Cortex of kidney (tissue), 1 donor: ENCODE data around the gene TCEA3.
A peak's percentile ranks its signal among the peaks of the same experiment; 100 is the strongest.

ENCODE experiments used
- DNase-seq: peaks from one replicate; lab custom pipeline; 2025; lab: John Stamatoyannopoulos, UW

TCEA3 gene

DNA sequence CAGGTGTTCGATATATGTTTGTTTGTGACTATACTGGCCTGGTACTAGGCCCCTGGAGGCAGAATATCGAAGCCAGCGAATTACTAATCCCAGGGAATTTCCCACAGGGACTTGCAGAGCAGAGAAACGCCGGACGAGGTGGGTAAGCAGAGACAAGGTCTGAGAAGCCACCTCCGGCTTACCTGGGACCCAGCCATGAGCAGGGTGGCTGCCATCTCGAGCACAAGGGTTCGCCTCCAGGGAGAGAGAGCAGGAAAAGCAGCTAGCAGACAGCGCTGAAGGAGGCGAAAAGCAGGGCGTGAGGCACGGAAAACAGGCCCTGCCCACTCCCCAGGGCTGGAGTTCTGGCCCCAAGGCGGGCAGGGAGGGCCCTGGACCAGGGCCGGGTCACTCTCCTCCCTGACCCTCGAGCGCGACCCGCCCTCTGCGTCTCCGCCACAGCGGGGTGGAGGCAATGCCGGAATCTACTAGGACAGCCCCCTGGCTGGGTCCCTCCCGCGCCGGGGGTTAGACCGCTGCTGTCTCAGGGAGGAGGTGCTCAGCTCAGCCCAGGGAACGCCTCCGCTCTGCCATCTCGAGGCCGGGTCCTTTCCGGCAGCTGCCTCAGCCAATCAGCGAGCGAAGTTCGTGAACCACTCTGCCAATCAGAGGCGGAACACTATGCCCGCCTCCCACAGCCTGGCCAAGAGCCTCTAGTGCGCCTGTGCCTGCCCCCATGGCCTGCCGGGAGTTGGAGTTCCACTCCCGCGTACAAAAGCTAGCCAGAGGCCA lies 56.6 kb downstream of the TCEA3 start:
- peak; percentile 95 for DNase-seq

DNA sequence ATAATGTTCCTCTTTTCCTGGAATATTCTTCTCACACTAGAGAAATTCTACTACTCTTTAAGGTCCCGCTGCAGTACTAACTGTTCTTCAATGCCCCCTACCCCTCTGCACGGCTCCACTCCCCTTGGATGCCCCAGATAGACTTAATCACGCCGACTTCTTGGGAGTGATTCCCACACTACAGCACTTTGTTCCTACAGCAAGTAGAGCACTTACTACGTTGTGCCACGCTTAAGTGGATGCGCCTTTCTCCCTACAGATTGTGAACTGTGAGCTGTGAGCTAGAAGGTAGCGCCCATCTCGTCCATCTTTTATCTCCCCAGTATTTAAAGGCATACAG lies 57.1 kb downstream of the TCEA3 start:
- DNase-seq = no peak

DNA sequence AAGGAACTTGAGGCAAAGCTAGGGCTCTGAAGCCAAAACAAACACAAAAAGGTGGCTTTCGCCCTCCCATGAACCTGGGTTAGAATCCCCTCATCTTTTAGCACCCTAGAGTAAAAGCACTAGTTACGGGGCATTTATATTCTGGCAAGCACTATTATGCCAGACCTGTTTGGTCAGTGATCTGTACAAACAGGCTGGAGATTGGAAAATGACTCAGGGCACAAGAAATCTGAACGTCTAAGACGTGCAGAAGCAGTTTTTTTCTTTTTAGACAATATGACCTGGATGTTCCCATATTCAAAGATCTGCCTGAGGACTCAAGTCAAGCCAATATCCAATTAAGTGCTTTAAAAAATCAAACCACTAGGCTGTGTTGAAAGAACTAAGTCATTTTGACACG lies 58.0 kb downstream of the TCEA3 start:
- DNase-seq = no peak

DNA sequence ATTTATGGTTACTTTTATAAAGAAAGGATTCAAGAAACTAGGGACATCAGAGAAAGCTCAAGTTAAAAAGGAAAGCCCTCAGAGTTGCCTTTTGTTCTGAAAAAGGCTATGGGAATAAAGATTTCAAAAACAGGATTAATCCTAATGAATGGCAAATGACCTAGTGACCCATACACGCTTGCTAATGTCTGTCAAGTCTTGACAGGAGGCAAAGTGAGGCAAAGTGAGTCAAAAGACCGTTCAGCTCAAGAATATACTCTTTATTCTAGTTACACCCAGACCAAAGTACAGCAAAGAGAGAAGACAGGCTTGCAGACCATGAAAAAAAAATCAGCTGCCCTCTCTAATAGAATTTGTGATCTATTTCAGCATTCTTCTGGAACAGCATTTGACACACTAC lies 58.4 kb downstream of the TCEA3 start:
- no peak for DNase-seq

DNA sequence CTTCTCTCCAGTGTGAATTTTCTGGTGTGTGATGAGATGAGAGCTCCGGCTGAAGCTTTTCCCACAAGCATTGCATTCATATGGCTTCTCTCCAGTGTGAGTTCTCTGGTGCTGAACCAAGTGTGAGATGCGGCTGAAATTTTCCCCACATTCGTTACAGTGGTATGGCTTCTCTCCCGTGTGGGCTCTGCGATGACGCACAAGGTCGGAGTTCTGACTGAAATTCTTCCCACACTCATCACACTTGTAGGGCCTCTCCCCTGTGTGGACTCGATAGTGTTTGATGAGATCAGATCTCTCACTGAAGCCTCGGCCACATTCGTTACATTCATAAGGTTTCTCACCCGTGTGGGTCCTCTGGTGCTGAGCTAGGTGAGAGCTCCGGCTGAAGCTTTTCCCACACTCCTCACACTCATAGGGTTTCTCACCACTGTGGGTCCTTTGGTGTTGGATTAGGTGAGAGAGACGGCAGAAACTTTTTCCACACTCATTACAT lies 62.3 kb downstream of the TCEA3 start:
- DNase-seq = no peak

DNA sequence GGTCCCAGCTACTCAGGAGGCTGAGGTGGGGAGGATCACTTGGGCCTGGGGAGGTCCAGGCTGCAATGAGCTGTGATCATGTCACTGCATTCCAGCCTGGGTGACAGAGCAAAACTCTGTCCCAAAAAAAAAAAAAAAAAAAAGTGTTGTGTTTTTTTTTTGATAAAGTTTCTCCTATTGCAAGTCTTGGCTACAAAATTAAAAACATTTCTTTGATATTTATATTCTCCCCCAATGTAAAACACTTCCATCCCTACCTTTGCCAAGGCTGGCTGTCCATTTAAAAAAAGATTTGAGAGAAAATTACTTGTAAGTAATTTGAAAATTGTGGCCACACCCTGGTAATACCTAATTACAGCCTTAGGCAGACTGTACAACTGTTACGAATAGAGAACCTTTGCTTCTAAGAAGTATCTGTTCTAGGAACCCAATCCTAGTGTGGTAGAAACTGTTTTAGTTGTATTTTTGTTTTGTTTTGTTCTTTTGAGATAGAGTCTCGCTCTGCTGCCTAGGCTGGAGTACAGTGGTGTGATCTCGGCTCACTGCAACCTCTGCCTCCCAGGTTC lies 66.2 kb downstream of the TCEA3 start:
- DNase-seq = no peak

DNA sequence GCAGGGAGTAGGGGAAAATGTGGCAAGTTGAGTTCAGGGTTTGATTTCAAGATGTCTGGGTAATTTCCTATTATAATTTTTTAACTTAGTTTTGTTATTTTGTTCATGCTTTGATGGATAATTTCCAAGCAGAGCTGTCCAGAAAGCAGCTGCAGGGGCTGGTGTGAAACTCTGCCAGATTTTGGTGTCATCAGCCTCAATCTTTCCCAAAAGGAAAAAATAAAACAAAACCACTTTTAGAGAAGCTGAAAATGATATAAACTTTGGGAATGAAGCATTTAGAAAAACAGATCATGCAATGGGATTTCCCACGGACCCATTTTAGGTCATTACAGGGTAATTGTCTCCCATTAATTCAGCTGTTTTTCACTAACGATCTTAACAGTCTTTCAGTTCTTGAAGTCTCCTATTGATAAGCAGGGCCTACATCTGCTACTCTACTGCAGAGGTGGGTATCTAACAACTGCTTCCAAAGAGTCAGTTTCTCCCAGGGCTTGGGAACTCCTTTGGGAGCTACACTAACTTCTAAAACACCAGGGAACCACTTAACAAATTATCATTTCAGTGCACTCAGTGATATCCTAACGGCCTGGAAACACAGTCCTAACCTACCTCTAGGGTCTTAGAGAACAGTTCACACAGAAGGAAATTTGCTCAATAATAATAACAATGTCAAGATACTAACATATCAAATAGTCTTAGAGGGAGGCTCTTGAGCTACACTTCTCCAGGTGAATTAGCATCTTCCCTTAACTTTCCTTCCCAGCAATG lies 67.2 kb downstream of the TCEA3 start:
- DNase-seq = no peak

DNA sequence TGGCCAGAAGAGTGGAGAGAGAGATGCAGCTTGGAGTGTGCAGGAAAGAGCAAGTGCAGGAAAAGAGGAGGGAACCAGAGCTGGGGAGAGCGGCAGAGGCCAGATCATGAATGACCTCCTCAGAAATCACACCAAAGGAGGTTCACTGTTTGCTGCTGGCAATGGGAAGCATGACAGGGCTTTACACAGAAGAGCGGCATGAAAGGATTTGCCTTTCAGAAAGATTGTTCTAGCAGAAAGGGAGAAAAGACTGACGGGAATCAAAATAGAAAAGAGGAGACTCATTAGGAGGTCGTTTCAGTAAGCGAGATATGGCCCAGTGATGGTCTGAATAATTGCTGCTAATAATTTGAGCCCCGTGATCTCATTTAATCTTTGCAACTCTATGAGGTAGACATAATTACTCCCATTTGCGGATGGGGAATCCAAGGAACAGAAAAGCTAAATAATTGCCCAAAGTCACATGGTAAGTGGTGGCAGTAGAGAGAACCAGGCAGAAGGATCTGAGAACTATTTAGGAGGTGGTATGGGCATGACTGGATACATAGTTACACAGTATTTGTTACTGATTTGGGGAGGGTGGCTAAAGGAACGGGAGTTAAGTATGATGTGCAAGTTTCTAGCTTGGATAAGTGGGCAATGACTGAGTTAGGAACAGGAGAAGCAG lies 67.9 kb downstream of the TCEA3 start:
- no peak for DNase-seq

DNA sequence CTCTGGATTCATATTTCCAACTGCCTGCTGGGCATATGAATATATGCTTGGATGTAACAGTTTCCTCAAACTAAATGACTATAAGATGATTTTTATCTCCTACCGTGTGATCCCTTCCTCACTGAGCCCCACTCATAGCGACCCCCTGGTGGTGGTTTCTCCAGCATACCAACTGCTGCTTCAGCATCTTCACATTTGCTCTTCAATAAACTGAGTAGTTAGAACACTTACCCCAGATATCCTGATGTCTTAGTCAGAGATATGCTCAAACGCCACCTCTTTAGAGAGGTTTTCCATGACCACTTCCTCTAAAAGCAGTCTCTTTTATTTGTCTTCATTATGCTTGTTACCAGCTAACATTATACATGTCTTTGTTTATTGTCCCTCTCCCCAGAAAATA lies 70.3 kb downstream of the TCEA3 start:
- DNase-seq = no peak

DNA sequence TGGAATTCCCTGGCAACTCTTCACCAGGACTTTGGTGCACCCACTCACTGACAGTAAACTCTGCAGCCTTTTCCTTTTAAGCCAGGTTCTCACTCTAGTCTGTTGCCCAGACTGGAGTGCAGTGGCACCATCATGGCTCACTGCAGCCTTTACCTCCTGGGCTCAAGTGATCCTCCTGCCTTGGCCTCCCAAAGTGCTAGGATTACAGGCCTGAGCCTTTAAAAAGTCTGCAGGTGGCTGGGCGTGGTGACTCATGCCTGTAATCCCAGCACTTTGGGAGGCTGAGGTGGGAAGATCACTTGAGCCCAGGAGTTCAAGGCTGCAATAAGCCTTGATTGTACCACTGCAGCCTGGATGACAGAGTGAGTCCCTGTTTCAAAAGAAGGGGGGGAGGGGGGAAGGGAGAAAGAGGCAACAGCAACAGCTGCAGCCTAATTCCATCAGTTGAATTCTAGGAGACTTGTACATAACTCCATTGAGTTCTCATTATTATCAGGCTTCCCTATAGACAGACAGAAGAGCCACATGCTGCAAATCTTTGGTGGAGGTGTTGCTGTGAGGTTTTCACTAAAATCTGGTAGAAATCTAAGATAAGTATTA lies 72.4 kb downstream of the TCEA3 start:
- DNase-seq = no peak

DNA sequence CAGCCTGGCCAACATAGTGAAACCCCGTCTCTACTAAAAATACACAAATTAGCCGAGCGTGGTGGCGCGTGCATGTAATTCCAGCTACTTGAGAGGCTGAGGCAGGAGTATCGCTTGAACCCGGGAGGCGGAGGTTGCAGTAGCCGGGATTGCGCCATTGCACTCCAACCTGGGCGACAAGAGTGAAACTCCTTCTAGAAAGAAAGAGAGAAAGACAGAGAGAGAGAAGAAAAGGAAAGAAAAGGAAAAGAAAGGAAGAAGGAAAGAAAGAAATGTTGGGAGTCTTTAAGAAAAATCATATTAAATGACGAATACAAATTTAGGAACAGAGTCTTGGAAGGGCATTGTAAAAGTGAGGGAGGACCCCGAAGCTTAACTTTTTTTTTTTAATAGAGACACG lies 78.6 kb downstream of the TCEA3 start:
- DNase-seq = no peak

DNA sequence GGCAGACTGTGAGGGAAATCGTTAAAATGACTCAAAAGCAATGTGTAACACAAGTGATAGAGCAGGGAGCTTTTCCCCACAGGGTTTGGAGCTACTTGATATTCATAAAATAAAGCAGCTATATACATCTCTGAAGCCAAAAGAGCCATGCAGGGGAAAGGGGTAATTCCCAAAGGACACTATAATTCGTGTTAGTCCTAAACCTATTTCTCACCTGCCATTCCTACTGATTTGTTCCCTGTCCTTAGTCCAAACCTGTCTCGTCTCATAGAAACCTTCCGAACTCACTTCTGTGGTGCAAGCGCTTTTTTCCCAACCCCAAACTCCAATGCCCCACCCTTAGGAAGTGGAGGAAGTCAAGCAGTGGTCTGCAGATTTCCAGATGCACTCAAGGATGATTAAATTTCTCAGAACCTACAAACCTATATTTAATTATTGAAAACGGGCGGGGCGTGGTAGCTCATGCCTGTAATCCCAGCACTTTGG lies 79.5 kb downstream of the TCEA3 start:
- no peak for DNase-seq

DNA sequence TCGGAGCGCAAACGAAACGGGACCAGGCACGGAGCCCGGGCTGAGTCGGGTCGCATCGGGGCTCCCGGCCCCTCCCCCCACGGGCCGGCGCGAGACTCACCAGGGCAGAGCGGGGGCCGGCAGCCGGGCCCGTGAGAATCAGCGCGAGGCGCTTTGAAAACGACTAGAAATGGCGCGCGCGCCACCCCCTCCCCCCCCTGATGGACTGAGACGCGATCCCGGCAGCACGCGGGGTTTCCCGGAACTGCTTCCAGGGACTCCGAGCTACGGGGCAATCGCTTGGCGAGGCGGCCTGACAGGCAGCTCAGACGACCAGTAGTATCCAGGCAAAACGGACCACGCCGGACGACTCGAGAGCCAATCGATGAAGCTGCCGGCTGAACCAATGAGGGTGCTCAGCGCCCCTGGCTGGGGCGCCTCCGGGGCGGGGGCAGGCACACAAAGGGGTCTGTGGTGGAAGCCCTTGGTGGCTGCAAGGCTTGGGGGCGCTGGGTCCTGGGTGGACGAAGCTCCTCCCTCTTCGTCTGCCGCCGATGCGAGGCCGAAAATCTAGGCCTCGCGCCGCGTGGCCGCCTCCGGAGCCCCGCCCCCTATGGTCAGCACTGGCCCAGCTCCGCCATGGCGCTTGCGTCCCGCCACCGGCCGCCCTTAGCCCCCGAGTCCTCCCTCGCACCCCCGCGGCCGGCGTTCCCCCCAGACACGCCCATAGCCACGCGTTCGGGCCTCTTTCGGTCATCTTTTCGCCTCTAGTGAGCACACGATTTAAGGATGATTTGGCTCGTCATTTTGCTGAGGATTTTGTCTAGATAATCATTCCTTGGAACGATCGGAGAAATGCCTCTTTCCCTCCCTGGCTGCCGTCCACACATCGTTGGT lies 80.2 kb downstream of the TCEA3 start, which contains the start of gene HNRNPR:
Gene HNRNPR (minus strand): TSS at position 174 of the 876 bp plus-strand sequence. CDS start 3,276 bp downstream, outside the sequence.
- peak; percentile 71 for DNase-seq

DNA sequence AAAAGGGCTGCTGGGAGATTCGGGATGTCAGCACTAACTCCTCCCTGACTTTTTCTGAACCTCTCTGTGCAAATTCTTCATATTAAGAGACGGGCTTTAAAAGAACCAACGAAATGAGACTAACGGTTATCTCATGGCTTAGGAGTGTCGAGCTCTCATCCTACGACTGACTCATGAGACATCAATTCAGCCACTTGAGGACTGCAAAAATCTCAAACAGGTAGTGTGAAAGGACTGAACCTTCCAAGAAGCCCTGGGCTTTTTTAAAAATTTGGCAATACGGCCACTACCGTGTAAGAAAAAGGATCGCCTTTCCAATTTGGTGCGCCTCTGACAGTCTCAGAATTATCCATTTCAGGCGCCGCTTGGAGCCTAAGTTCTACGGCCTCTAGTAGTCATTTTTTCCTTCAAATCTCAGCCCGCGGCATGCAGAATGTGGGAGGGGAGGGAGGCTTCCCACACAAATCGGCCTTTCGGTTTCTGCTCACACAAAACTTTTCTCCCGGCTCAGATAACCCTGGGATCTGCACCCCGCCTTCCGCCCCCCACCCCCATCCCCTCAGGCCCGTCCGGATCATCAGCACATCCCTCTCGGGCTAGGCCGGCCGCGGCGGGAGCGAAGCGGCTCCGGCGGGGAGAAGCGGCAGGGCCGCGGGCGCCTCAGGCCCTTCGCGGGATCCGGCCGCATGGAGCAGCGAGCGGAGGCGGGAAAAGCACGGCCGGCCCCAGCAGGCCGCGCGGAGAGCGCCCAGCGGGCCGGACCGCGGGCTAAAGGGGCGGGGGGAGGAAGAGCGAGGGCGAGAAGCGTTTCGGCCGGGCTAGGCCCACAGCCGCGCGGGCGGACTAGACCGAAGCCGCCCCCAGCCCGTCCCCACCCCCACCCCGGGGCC lies 81.1 kb downstream of the TCEA3 start:
- no peak for DNase-seq

DNA sequence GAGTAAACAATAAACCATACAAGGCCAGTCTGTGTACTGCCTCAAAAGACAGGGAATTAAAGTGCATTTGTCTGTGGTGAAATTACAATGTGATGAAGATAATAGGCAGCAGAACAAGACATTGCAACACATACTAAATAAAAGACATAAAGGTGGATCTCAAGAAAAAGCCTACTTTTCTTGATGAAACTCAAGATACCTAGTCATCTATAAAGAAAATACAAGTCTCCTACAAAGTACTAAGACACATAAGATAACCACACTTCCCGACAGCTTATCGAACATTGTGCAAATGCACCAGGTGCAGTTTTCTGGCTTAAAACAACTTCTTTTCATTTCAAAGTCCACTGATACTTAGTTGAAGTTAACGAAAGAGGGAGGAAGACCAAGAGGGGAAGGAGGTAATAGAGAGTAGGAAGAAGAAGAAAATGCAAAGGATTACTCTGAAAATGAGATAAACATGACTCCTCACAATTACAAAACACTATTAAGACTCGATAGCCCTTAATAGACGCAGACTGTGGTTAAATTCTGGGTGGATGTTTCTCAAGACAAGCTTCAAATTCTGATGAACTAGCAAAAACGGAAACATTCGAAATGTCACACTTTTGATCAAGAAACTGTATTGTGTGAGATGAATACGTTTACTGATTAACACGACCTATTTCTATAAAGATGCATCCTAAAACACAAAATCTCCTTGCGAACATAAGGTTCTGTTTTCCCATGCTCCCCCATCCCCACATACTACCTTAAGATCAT lies 82.4 kb downstream of the TCEA3 start:
- no peak for DNase-seq

DNA sequence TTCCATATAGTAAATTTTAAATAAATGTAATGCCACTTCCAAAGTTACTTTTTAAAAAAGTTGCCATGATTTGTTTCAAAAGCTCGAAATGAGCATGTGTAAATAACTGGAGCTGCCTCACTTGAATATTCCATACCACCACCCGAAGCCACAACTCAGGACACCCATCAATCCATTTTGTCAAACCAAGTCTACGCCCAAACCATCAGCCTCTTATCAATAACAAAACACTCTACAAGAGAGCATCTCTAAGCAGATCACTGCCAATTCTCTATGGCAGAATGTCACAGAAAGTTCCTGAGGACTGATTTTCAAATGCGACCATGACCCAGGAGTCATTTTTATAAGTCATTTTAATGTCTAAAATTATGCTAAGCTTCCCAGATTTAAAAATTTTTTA lies 84.9 kb downstream of the TCEA3 start:
- DNase-seq = no peak

DNA sequence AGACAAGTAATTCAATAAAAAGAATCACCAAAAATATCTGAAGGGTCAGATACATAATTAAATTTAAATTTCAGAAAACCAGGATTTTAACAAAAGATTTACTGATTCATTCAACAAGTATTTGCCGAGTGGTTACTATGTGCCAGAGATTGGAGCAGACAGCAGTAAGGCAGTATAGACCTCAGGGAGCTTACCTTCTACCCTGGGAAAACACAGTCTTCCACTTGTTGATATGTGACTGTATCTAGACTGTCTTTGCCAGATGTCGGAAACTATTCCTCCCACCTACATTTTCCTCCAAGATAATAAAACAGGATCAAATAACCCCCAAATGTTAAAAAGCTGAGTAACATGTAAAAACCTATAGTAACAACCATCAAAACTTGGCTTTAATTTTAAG lies 86.7 kb downstream of the TCEA3 start:
- DNase-seq = no peak

DNA sequence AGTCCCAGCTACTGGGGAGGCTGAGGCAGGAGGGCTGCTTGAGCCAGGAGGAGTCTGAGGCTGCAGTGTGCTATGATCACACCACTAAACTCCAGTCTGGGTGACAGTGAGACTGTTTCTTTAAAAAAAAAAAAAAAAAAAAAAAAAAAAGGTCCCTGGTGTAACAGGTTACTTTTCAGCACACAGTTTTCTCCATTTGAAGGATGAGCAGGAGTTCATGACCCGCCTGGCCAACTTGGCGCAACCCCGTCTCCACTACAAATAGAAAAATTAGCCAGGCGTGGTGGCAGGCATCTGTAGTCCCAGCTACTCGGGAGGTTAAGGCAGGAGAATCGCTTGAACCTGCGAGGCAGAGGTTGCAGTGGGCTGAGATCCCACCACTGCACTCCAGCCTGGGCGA lies 92.8 kb downstream of the TCEA3 start:
- no peak for DNase-seq
